GM12892 (cell line): ENCODE results near the gene PRSS23.

Experiments
- POLR2A ChIP-seq: IDR thresholded peaks from 2 replicates; pipeline ENCODE4 v1.6.1; 2011; ENCODE audit warnings: low read depth, low read length, control low read depth
- POLR2AphosphoS5 ChIP-seq: IDR thresholded peaks from 2 replicates; pipeline ENCODE4 v1.6.1; 2011; ENCODE audit warnings: low read depth, low read length, control low read depth
- TAF1 ChIP-seq: IDR thresholded peaks from 2 replicates; pipeline ENCODE4 v1.6.1; 2011; ENCODE audit warnings: low read depth, mild to moderate bottlenecking, control low read depth, low read length, borderline replicate concordance

DNA sequence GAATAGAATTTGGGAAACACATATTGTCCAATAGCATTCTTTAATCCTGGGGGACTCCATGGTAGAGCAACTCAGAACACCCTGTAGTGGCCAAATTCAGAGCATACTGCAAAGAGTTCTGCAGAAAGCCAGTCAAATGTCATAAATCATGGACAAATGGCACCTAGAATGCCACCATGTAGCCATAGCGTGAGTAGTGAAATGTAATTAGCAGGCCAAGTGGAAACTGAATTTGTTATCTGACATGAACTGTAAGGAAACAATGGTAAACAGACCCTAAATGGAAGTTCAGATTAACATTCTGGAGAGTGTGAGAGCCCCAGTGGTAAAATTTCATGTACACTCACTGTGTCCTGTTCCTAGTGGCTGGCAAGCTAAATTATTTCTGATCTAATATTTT is 7.0 kb upstream of the PRSS23 start:
- TF ChIP-seq POLR2AphosphoS5 (no peak), POLR2A (no peak), TAF1 (no peak)
